Measurements from ENCODE around the gene UVRAG.

UVRAG gene

GRCh38 chr11:75814677-75815344 lies at the start of gene UVRAG:
UVRAG (plus strand) TSS chr11:75815210; CDS start chr11:75815408, 198 bp downstream.
- no peak for TF ChIP-seq CTCF (IDR thresholded peaks at IDR 0.05; ENCODE audit: control insufficient read depth, insufficient read depth, low read depth, low read length, missing control alignments)
- peak; percentile 99 for DNase-seq (ENCODE audit: low read depth)
- peak within 1 kb of the TSS; percentile 94 for H3K4me3 ChIP-seq (ENCODE audit: control insufficient read depth, low read depth, low read length)

- TF ChIP-seq CTCF (IDR thresholded peaks at IDR 0.05; ENCODE audit: control insufficient read depth, insufficient read depth, low read depth, low read length, missing control alignments), result peak; percentile 3
- H3K4me3 ChIP-seq (ENCODE audit: control insufficient read depth, low read depth, low read length), result no peak overlapping the region
- DNase-seq (ENCODE audit: low read depth), result no peak
Observed at GRCh38 chr11:75766443-75767227, 48.4 kb upstream of the UVRAG start.

- H3K4me3 ChIP-seq (ENCODE audit: control insufficient read depth, low read depth, low read length), result no peak overlapping the region
- TF ChIP-seq CTCF (IDR thresholded peaks at IDR 0.05; ENCODE audit: control insufficient read depth, insufficient read depth, low read depth, low read length, missing control alignments), result no peak
- DNase-seq (ENCODE audit: low read depth), result no peak
Observed at GRCh38 chr11:75767228-75767572, 47.8 kb upstream of the UVRAG start.

GRCh38 chr11:75767793-75768111 lies 47.3 kb upstream of the UVRAG start:
- no peak for TF ChIP-seq CTCF (IDR thresholded peaks at IDR 0.05; ENCODE audit: control insufficient read depth, insufficient read depth, low read depth, low read length, missing control alignments)
- no peak overlapping the region for H3K4me3 ChIP-seq (ENCODE audit: control insufficient read depth, low read depth, low read length)
- DNase-seq (ENCODE audit: low read depth), result no peak

GRCh38 chr11:75768112-75768908 lies 46.7 kb upstream of the UVRAG start, which contains the start of gene DGAT2:
DGAT2 (plus strand) TSS chr11:75768778; CDS start chr11:75768992, 214 bp downstream.
- DNase-seq (ENCODE audit: low read depth), result no peak
- TF ChIP-seq CTCF (IDR thresholded peaks at IDR 0.05; ENCODE audit: control insufficient read depth, insufficient read depth, low read depth, low read length, missing control alignments), result peak; percentile 4
- H3K4me3 ChIP-seq (ENCODE audit: control insufficient read depth, low read depth, low read length), result peak within 1 kb of the TSS; percentile 51

GRCh38 chr11:75768909-75769771 lies 45.9 kb upstream of the UVRAG start:
- DNase-seq (ENCODE audit: low read depth), result no peak
- peak overlapping the region; percentile 51 for H3K4me3 ChIP-seq (ENCODE audit: control insufficient read depth, low read depth, low read length)
- TF ChIP-seq CTCF (IDR thresholded peaks at IDR 0.05; ENCODE audit: control insufficient read depth, insufficient read depth, low read depth, low read length, missing control alignments), result no peak

Measured in AG09309 (cell line).